ENCODE measurements around the gene EFTUD2. TPM values are rescaled to one million over a fixed set of nuclear protein-coding genes. Genes with fewer than 3 reads are reported as not detected.

Gene EFTUD2
- total and polyA plus RNA-seq, 2 of the 8 experiments (the other 6 are each of a cell fraction or from before 2014, with no cell fraction given) = 118 to 195 TPM

DNA sequence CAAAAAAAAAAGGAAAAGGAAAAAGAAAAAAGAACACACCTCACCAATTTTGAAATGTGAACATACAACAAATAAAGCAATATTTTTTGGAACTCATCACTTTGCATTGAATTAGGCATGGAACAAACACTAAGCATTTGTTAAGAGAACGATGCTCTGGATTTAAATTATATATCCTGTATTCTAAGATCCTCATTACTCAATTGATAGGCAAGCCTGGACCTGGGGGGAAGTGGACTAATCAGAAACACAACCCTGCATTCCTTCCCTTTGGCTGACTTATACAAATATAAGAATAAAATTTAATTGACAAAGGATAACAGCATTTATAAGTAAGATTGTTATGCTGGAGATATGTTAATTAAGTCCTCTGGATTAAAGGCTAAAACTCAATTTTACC, 71.4 kb downstream of the EFTUD2 start:
- Histone ChIP-seq H3K4me1 (replicated peaks in 1 of 4; ENCODE audit: control insufficient read depth in 3 of 4, insufficient read depth in 4 of 4, low read length in 3 of 4) (peaks cover 0 to 7% (median 5%) of the 10 kb centered on the region in 4 experiments; a peak in 4 of 7 replicates), H3K9me3 (ENCODE audit: insufficient read depth in 2 of 2, low read depth in 1 of 2, low read length in 1 of 2) (no peaks in the 10 kb centered on the region), H3K23ac (ENCODE audit: insufficient read length) (no peak overlapping the region), H3K14ac (ENCODE audit: insufficient read length) (no peak overlapping the region), H3K56ac (replicated peaks; ENCODE audit: insufficient read length, low read depth, low read length) (no peak overlapping the region), H3K4me2 (ENCODE audit: insufficient read depth in 1 of 2, low read depth in 2 of 2, low read length in 2 of 2) (peak overlapping the region; percentile 52 to 72; a peak in 3 of 4 replicates), H3K79me1 (ENCODE audit: low read depth, low read length) (no peaks in the 10 kb centered on the region), H2BK120ac (replicated peaks; ENCODE audit: low read depth, low read length) (no peak overlapping the region), H2AK5ac (ENCODE audit: low read depth, low read length) (no peak overlapping the region), H4K91ac (replicated peaks; ENCODE audit: insufficient read length, low read length) (no peak overlapping the region), H3K9ac (replicated peaks in 1 of 4; ENCODE audit: extremely low read depth in 1 of 4, low read depth in 3 of 4, low read length in 3 of 4) (no peak overlapping the region), H2BK12ac (ENCODE audit: low read depth, low read length) (no peak overlapping the region), H3K27ac (ENCODE audit: low read depth, low read length) (no peak overlapping the region), H2BK5ac (ENCODE audit: low read depth, low read length) (no peak overlapping the region), H4K5ac (ENCODE audit: insufficient read length, low read depth, low read length) (no peak overlapping the region), H4K20me1 (replicated peaks in 1 of 2; ENCODE audit: control insufficient read depth in 1 of 2, insufficient read depth in 2 of 2, low read length in 2 of 2) (peaks cover 5 to 7% of the 10 kb centered on the region in 2 experiments), H3K27me3 (replicated peaks in 1 of 4; ENCODE audit: control insufficient read depth in 3 of 4, extremely low read depth in 1 of 4, insufficient read depth in 3 of 4, low read length in 3 of 4) (no peaks in the 10 kb centered on the region), H2BK15ac (ENCODE audit: low read length) (no peak overlapping the region), H3K36me3 (ENCODE audit: control insufficient read depth in 2 of 4, insufficient read depth in 4 of 4, low read length in 3 of 4) (no peaks in the 10 kb centered on the region), H3K4ac (replicated peaks; ENCODE audit: insufficient read length, low read depth, low read length) (no peak overlapping the region), H3K18ac (ENCODE audit: extremely low read depth, low read length) (no peak overlapping the region), H4K8ac (ENCODE audit: extremely low read depth, insufficient read depth, low read length) (no peak overlapping the region), H2AFZ (ENCODE audit: low read length) (no peak overlapping the region), H3K4me3 (ENCODE audit: extremely low read depth in 1 of 4, insufficient read depth in 2 of 4, low read depth in 3 of 4, low read length in 4 of 4) (peak overlapping the region in 2 of 4 experiments; percentile 23 to 79; a peak in 3 of 8 replicates), H2BK20ac (ENCODE audit: low read length) (no peak overlapping the region), H3K23me2 (ENCODE audit: low read depth, low read length) (peaks cover 4% of the 10 kb centered on the region; the same call in 1 of the 2 replicates), H3K79me2 (ENCODE audit: control insufficient read depth in 1 of 2, insufficient read depth in 2 of 2, low read length in 2 of 2) (peaks cover 18 to 68% of the 10 kb centered on the region in 2 experiments)
- WGBS, 2 experiments (ENCODE audit: extremely low coverage in 1 of 2, insufficient coverage in 1 of 2, insufficient read length in 1 of 2, insufficient replicate concordance in 2 of 2, low coverage in 1 of 2, low lambda C conversion rate in 2 of 2, missing lambda C conversion rate in 1 of 2) = 71% methylated on average over 1 of the region's 1 CpG; no CpG with 5 or more reads in 1 of the 2 experiments
- FAIRE-seq = no peak
- no peak for DNase-seq (ENCODE audit: low read depth in 1 of 2, low spot score in 2 of 2)
- CTCF ChIA-PET (ENCODE audit: partially characterized antibody) = interaction anchor here (0.5 to 1.6 kb wide), 3 partner anchors 18 to 133 kb away, joined by 3 to 4 read pairs (median 3); no protein-coding TSS in a partner anchor
- POLR2A ChIA-PET (ENCODE audit: partially characterized antibody) = interaction anchor here (1.3 to 1.8 kb wide), 4 partner anchors 11 to 17 kb away, joined by 4 to 7 read pairs (median 6); no protein-coding TSS in a partner anchor
- TF ChIP-seq RNF2 (IDR thresholded peaks at IDR 0.05; ENCODE audit: borderline replicate concordance, low read depth, low read length, missing control alignments, poor library complexity, severe bottlenecking) (no peak), POLR2A (IDR thresholded peaks at IDR 0.05; ENCODE audit: control extremely low read depth in 1 of 2, low read depth in 2 of 2, low read length in 2 of 2) (no peak), CTBP2 (IDR thresholded peaks at IDR 0.05; ENCODE audit: borderline replicate concordance, insufficient read depth, insufficient read length, low read length) (no peak), SAP30 (IDR thresholded peaks at IDR 0.05; ENCODE audit: insufficient read depth, insufficient replicate concordance, low read length) (no peak), BACH1 (IDR thresholded peaks at IDR 0.05; ENCODE audit: low read length) (no peak), PHF8 (conservative IDR thresholded peaks at IDR 0.05; ENCODE audit: low read depth, low read length) (no peak), SP4 (IDR thresholded peaks at IDR 0.05; ENCODE audit: low read length) (no peak), EP300 (IDR thresholded peaks at IDR 0.05; ENCODE audit: borderline replicate concordance in 1 of 2, low read depth in 2 of 2, low read length in 2 of 2) (no peak), SIRT6 (IDR thresholded peaks at IDR 0.05; ENCODE audit: low read length) (no peak), HDAC2 (IDR thresholded peaks at IDR 0.05; ENCODE audit: borderline replicate concordance in 1 of 2, low read depth in 2 of 2, low read length in 2 of 2) (no peak), SIN3A (conservative IDR thresholded peaks at IDR 0.05 in 1 of 2, IDR thresholded peaks at IDR 0.05 in 1 of 2; ENCODE audit: low read depth in 1 of 2, low read length in 2 of 2) (no peak)
- TF ChIP-seq, protein P1, sequence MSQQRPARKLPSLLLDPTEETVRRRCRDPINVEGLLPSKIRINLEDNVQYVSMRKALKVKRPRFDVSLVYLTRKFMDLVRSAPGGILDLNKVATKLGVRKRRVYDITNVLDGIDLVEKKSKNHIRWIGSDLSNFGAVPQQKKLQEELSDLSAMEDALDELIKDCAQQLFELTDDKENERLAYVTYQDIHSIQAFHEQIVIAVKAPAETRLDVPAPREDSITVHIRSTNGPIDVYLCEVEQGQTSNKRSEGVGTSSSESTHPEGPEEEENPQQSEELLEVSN (IDR thresholded peaks at IDR 0.05) = no peak
